Motor neuron (in vitro differentiated cells): ENCODE data around the gene WDR82. TPM values are rescaled to one million over a fixed set of nuclear protein-coding genes. Genes with fewer than 3 reads are reported as not detected.
A peak's percentile ranks its signal among the peaks of the same experiment; 100 is the strongest.

Experiments used
- ATAC-seq, 8 experiments: fragments of 200-7000 bp; cut with Tn5 transposase; replicated peaks in 6 of 8; 2 replicates each; pipeline ENCODE4 v1.8.0; 2021; ENCODE audit warnings: mild to moderate bottlenecking in 8 of 8, moderate library complexity in 8 of 8
- H3K27ac ChIP-seq, 2 donors: fragments of 250-450 bp; sonication (Bioruptor Pico); 2 replicates each; pipeline ENCODE4 v1.9.0; 2021; ENCODE audit warnings: antibody characterized with exemption in 2 of 2, mild to moderate bottlenecking in 2 of 2, moderate library complexity in 1 of 2
- H3K4me1 ChIP-seq, 2 donors: fragments of 250-450 bp; sonication (Bioruptor Pico); replicated peaks in 1 of 2; 2 replicates each; pipeline ENCODE4 v1.6.1; 2021; ENCODE audit warnings: antibody characterized with exemption in 2 of 2, mild to moderate bottlenecking in 2 of 2, moderate library complexity in 1 of 2
- H3K4me3 ChIP-seq, 5 donors: fragments of 250-450 bp; sonication (Bioruptor Pico); 2 replicates each; pipeline ENCODE4 v1.9.0; 2021; ENCODE audit warnings: antibody characterized with exemption in 5 of 5, mild to moderate bottlenecking in 5 of 5, moderate library complexity in 4 of 5
- WGBS, 10 experiments: fragments of 450-650 bp; shearing (Covaris generic); methylation state at CpG; one replicate each; pipeline ENCODE4 v1.0.0; 2022; 5-methylcytosine and 5-hydroxymethylcytosine counted together
- in situ Hi-C, 9 experiments: fragments of 400-800 bp; cut with MboI; loops; one replicate each; pipeline ENCODE4 v1.15.0; 2021; ENCODE audit warnings: low sequenced_read_pairs in 9 of 9, low pct_unique_long_range_greater_than_20kb in 2 of 9; ENCODE audit not compliant: unreplicated experiment in 9 of 9
- total RNA-seq, 8 experiments: library from RNA; unstranded; fragments of 300-600 nt; gene quantifications; 2 replicates each; pipeline versions ENCODE4 v1.2.3 to v1.2.4, GENCODE V29; 2022

The WDR82 gene
- total RNA-seq, 8 experiments from 2014 or later, result 48.6 to 104 (median 82.4) TPM

DNA sequence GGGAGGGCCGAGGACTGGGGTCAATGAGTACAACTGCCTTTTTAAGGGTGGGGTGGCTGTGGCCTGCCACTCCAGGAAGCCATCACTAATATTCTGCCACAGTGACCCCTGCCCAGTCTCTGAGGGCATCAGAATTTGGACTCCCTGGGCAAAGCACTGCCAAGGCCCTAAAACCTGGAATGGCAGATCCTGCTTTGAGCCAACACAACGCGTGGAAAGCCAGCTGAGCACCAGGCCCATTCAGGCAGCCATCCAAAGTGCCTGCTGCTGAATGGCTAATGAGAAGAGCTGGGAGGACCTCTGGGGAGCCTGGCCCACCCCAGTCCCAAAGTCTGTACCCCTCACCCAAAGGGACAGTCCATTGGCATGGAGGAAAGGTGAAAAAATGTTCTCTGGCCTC lies 44.5 kb downstream of the WDR82 start:
- 100% methylated on average over 1 to 2 of the region's 3 CpGs; no CpG with 5 or more reads in 7 of the 10 experiments for WGBS, 10 experiments
- Histone ChIP-seq H3K27ac (no peak overlapping the region), H3K4me1 (peaks cover 22% of the 10 kb centered on the region in 2 donors), H3K4me3 (no peak overlapping the region)
- ATAC-seq, result no peak
- in situ Hi-C loops, result no loop called here

DNA sequence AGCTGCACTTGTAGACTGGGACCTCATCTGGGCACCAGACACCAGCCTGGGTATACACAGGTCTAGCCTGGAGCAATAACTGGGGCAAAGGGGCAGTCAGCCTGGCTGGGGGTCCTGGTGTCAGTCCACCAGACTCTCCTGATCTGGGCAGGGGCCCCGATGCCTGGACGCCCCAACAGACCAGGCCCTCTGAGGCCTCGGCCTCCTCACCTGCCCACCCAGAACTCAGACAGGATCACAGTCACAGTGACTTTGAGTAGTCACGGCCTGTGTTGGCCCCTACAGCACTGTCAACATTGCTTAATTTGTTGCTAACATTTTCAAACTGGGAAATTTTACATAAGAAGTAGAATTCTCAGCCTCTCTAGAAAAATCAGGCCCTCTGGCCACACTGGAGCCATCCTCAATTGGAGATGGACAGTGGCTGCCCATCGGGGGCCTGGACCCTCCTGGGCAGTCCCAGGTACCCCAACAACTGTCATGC lies 45.3 kb downstream of the WDR82 start:
- in situ Hi-C loops, result no loop called here
- Histone ChIP-seq H3K4me1 (peaks cover 20 to 22% of the 10 kb centered on the region in 2 donors), H3K27ac (no peak overlapping the region), H3K4me3 (no peak overlapping the region)
- 90 to 100% methylated on average over 2 to 4 of the region's 5 CpGs; no CpG with 5 or more reads in 8 of the 10 experiments for WGBS, 10 experiments
- ATAC-seq, result no peak

- in situ Hi-C loops, result no loop called here
- H3K4me1 ChIP-seq, result peaks cover 13 to 17% of the 10 kb centered on the region in 2 donors
- WGBS, 10 experiments, result 78 to 100% (median 84%) methylated on average over 1 to 14 of the region's 28 CpGs; no CpG with 5 or more reads in 2 of the 10 experiments
- no peak overlapping the region for H3K27ac ChIP-seq
- no peak overlapping the region for H3K4me3 ChIP-seq
- no peak for ATAC-seq
Measured at GRCh38 chr3:52232279-52233107, 46.0 kb downstream of the WDR82 start.

DNA sequence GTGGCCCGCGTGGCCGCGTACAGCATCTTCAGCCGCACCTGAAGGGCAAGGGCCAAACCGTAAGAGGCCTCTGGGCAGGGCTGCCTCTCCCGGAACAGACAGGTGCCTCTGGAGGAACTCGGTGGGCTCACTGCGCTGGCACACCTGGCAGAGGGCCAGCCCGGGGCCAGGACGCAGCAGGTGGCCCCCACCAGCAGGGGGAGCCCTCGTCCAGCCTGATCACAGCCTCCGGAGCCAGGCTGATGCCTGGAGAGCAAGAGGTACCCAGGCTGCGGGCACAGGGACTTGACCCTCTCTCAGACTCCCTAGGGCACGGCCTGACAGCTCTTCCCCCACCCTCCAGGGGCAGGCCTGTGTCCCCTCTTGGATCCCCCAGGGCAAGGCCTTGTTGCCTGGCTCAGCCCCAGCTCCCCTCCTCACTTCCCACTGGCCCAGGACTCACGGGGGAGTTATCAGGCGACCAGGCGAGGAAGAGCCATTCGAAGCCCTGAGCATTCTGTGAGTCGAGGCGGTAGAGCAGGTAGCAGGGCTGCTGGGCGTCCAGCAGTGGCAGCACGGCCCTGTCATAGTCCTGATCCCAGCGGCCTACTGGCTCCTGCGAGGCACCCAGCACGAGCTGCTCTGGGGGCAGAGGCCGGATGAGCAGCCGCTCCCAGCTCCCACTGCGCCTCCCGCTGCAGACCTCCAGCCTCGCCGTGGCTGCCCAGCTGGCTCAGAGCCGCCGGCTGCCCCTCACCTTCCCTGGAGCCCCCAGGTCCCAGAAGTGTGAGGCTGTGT lies 46.8 kb downstream of the WDR82 start:
- peaks cover 5 to 9% of the 10 kb centered on the region in 2 donors for H3K4me1 ChIP-seq
- peak in 7 of 8 experiments; percentile 27 to 84 (median 42) for ATAC-seq
- in situ Hi-C loops, result no loop called here
- 62 to 100% (median 90%) methylated on average over 4 to 15 of the region's 34 CpGs; no CpG with 5 or more reads in 6 of the 10 experiments for WGBS, 10 experiments
- no peak overlapping the region for H3K4me3 ChIP-seq
- no peak overlapping the region for H3K27ac ChIP-seq

DNA sequence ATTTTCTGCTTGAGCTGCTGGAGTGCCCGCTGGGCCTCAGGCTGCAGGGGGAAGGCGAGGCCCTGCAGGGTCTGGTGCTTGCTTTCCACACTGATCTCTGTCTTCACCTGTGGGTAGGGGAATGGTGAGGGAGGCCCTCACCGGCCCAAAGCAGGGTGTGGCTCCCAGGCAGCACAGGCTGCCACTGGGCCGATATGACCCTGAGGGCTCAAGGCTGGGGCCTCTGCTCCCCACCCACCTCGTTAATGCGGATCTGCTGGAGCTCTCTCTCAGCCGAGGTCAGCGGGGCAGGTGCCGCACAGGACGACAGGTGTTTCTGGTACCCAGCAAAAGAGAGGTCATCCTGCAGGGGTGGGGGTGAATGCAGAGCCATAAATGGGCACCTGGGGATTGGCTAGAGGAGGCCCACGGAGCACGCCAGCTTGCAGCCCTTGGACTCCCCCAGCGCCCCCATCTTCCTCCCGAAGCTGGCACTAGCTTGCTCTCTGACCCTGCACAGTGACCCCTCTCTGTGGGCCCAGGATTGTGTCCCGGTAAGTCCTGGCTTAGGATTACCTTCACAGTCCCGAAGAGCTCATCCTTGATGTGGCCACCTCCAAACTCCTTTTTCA lies 47.5 kb downstream of the WDR82 start:
- 62 to 100% (median 91%) methylated on average over 1 to 8 of the region's 16 CpGs; no CpG with 5 or more reads in 6 of the 10 experiments for WGBS, 10 experiments
- in situ Hi-C loops, result no loop called here
- Histone ChIP-seq H3K4me3 (no peak overlapping the region), H3K27ac (no peak overlapping the region), H3K4me1 (peaks cover 0 to 3% of the 10 kb centered on the region in 2 donors)
- ATAC-seq, result no peak

DNA sequence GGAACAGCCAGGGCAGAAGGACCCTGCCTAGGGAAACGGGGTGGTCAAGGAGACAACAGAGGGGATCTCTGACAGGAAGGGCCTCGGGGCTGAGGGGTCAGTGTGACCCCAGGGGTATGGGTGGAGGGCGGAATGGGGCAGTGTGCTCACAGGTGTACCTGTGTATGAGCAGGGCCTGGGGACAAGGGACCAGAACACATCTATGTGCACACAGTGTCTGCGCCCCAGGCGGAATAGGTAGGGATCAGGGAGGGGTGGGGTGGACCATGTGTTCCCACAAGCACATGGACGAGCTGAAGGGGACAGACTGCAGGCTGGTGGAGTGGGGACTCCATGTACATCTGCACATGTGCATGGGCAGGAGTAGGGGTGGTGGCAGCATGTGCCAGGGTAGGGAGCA lies 48.0 kb downstream of the WDR82 start:
- in situ Hi-C loops, result no loop called here
- WGBS, 10 experiments, result 100% methylated on average over 2 of the region's 6 CpGs; no CpG with 5 or more reads in 9 of the 10 experiments
- ATAC-seq, result no peak

GRCh38 chr3:52229656-52230055 lies 48.8 kb downstream of the WDR82 start:
- no peak overlapping the region for H3K27ac ChIP-seq
- ATAC-seq, result no peak
- in situ Hi-C loops, result no loop called here
- peaks cover 0 to 3% of the 10 kb centered on the region in 2 donors for H3K4me1 ChIP-seq
- H3K4me3 ChIP-seq, result no peak overlapping the region
- WGBS, 10 experiments, result 85 to 94% (median 91%) methylated on average over 2 to 4 of the region's 13 CpGs; no CpG with 5 or more reads in 6 of the 10 experiments

More for the DNA sequence above, 48.0 kb downstream of the WDR82 start:
- Histone ChIP-seq H3K4me1 (peaks cover 0 to 3% of the 10 kb centered on the region in 2 donors), H3K4me3 (no peak overlapping the region), H3K27ac (no peak overlapping the region)

GRCh38 chr3:52228751-52229291 lies 49.6 kb downstream of the WDR82 start:
- in situ Hi-C loops, result no loop called here
- ATAC-seq, result no peak
- no peak overlapping the region for H3K4me3 ChIP-seq
- H3K27ac ChIP-seq, result no peak overlapping the region
- peaks cover 0 to 3% of the 10 kb centered on the region in 2 donors for H3K4me1 ChIP-seq
- 87 to 93% methylated on average over 3 of the region's 21 CpGs; no CpG with 5 or more reads in 8 of the 10 experiments for WGBS, 10 experiments

GRCh38 chr3:52228266-52228665 lies 50.2 kb downstream of the WDR82 start:
- ATAC-seq, result no peak

DNA sequence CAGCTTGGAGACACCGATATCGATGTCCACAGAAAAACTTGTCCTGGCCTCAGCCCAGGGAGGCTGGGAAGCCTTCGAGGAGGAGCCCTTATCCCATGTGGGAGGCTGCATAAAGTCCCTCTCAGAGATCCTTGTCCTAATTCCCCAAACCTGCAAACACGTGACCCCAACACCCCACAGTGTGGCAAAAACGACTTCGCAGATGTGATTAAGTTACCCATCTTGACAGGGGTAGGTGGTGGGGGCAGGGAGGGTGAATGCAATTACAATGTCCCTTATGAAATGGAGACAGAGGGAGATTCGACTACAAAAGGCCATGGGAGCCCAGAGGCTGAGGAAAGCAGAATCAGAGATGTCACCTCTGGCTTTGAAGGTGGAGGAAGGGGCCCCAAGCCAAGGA lies 50.7 kb downstream of the WDR82 start:
- H3K4me1 ChIP-seq, result no peaks in the 10 kb centered on the region
- no peak overlapping the region for H3K27ac ChIP-seq
- no peak overlapping the region for H3K4me3 ChIP-seq
- ATAC-seq, result no peak
- in situ Hi-C loops, result no loop called here
- WGBS, 10 experiments, result 40 to 70% (median 69%) methylated on average over 2 to 3 of the region's 7 CpGs; no CpG with 5 or more reads in 7 of the 10 experiments

More at GRCh38 chr3:52228266-52228665, 50.2 kb downstream of the WDR82 start:
- no peak overlapping the region for H3K27ac ChIP-seq
- H3K4me1 ChIP-seq, result peaks cover 0 to 3% of the 10 kb centered on the region in 2 donors
- H3K4me3 ChIP-seq, result no peak overlapping the region
- WGBS, 10 experiments, result 70 to 100% (median 75%) methylated on average over 1 to 4 of the region's 10 CpGs; no CpG with 5 or more reads in 7 of the 10 experiments
- in situ Hi-C loops, result no loop called here

GRCh38 chr3:52227117-52227516 lies 51.3 kb downstream of the WDR82 start:
- 52 to 95% (median 80%) methylated on average over 3 of the region's 4 CpGs; no CpG with 5 or more reads in 7 of the 10 experiments for whole genome bisulfite sequencing, 10 experiments
- in situ Hi-C loops, result no loop called here
- no peak for ATAC-seq
- Histone ChIP-seq H3K27ac (no peak overlapping the region), H3K4me3 (no peak overlapping the region), H3K4me1 (no peaks in the 10 kb centered on the region)

- ATAC-seq, result peak in 1 of 8 experiments; percentile 15
- no peak overlapping the region for H3K4me3 ChIP-seq
- no peak overlapping the region for H3K27ac ChIP-seq
- WGBS, 10 experiments, result 67 to 100% (median 83%) methylated on average over 1 to 3 of the region's 5 CpGs; no CpG with 5 or more reads in 6 of the 10 experiments
- in situ Hi-C loops, result no loop called here
- H3K4me1 ChIP-seq, result no peaks in the 10 kb centered on the region
Measured at GRCh38 chr3:52226229-52226817, 52.1 kb downstream of the WDR82 start.
